Measurements from ENCODE around the gene LRCH1.

GRCh38 chr13:46521486-46521885 lies 31.5 kb upstream of the LRCH1 start:
- TF ChIP-seq, protein P1, sequence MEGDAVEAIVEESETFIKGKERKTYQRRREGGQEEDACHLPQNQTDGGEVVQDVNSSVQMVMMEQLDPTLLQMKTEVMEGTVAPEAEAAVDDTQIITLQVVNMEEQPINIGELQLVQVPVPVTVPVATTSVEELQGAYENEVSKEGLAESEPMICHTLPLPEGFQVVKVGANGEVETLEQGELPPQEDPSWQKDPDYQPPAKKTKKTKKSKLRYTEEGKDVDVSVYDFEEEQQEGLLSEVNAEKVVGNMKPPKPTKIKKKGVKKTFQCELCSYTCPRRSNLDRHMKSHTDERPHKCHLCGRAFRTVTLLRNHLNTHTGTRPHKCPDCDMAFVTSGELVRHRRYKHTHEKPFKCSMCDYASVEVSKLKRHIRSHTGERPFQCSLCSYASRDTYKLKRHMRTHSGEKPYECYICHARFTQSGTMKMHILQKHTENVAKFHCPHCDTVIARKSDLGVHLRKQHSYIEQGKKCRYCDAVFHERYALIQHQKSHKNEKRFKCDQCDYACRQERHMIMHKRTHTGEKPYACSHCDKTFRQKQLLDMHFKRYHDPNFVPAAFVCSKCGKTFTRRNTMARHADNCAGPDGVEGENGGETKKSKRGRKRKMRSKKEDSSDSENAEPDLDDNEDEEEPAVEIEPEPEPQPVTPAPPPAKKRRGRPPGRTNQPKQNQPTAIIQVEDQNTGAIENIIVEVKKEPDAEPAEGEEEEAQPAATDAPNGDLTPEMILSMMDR (IDR thresholded peaks at IDR 0.05; ENCODE audit: insufficient read depth, low read length): no peak
- TF ChIP-seq GABPA (IDR thresholded peaks at IDR 0.05; ENCODE audit: low read depth): no peak
- TF ChIP-seq POLR2AphosphoS5 (IDR thresholded peaks at IDR 0.05; ENCODE audit: low read depth): no peak

All from HL-60 (cell line).